ENCODE data around the gene RAPGEF5.

Gene RAPGEF5

GRCh38 chr7:22152690-22153089 lies 204.3 kb downstream of the RAPGEF5 start:
- Histone ChIP-seq H3K4me1 (ENCODE audit: control insufficient read depth, insufficient read depth, low read length) (peaks cover 15% of the 10 kb centered on the region), H3K4me3 (ENCODE audit: low read depth, low read length) (no peak overlapping the region), H3K9me3 (ENCODE audit: control insufficient read depth, insufficient read depth, low read length) (no peaks in the 10 kb centered on the region), H3K36me3 (ENCODE audit: control insufficient read depth, insufficient read depth, low read length) (no peaks in the 10 kb centered on the region), H3K27me3 (ENCODE audit: control insufficient read depth, insufficient read depth, low read length) (no peaks in the 10 kb centered on the region), H3K9ac (ENCODE audit: low read depth, low read length) (no peak overlapping the region)

GRCh38 chr7:22151901-22152300 lies 205.1 kb downstream of the RAPGEF5 start:
- no peak overlapping the region for H3K4me3 ChIP-seq (ENCODE audit: low read depth, low read length)
- H3K36me3 ChIP-seq (ENCODE audit: control insufficient read depth, insufficient read depth, low read length), result no peaks in the 10 kb centered on the region
- H3K9me3 ChIP-seq (ENCODE audit: control insufficient read depth, insufficient read depth, low read length), result no peaks in the 10 kb centered on the region
- H3K27me3 ChIP-seq (ENCODE audit: control insufficient read depth, insufficient read depth, low read length), result no peaks in the 10 kb centered on the region
- H3K9ac ChIP-seq (ENCODE audit: low read depth, low read length), result no peak overlapping the region
- peaks cover 15% of the 10 kb centered on the region for H3K4me1 ChIP-seq (ENCODE audit: control insufficient read depth, insufficient read depth, low read length)

GRCh38 chr7:22150221-22150620 lies 206.7 kb downstream of the RAPGEF5 start:
- peaks cover 15% of the 10 kb centered on the region for H3K4me1 ChIP-seq (ENCODE audit: control insufficient read depth, insufficient read depth, low read length)
- H3K4me3 ChIP-seq (ENCODE audit: low read depth, low read length), result no peak overlapping the region
- H3K9me3 ChIP-seq (ENCODE audit: control insufficient read depth, insufficient read depth, low read length), result no peaks in the 10 kb centered on the region
- H3K9ac ChIP-seq (ENCODE audit: low read depth, low read length), result no peak overlapping the region
- H3K36me3 ChIP-seq (ENCODE audit: control insufficient read depth, insufficient read depth, low read length), result no peaks in the 10 kb centered on the region
- H3K27me3 ChIP-seq (ENCODE audit: control insufficient read depth, insufficient read depth, low read length), result no peaks in the 10 kb centered on the region

- no peaks in the 10 kb centered on the region for H3K9me3 ChIP-seq (ENCODE audit: control insufficient read depth, insufficient read depth, low read length)
- H3K9ac ChIP-seq (ENCODE audit: low read depth, low read length), result no peak overlapping the region
- H3K36me3 ChIP-seq (ENCODE audit: control insufficient read depth, insufficient read depth, low read length), result no peaks in the 10 kb centered on the region
- H3K27me3 ChIP-seq (ENCODE audit: control insufficient read depth, insufficient read depth, low read length), result no peaks in the 10 kb centered on the region
- no peak overlapping the region for H3K4me3 ChIP-seq (ENCODE audit: low read depth, low read length)
- H3K4me1 ChIP-seq (ENCODE audit: control insufficient read depth, insufficient read depth, low read length), result peaks cover 2% of the 10 kb centered on the region
Observed at GRCh38 chr7:22147868-22148267, 209.1 kb downstream of the RAPGEF5 start.

- peaks cover 2% of the 10 kb centered on the region for H3K4me1 ChIP-seq (ENCODE audit: control insufficient read depth, insufficient read depth, low read length)
- no peak overlapping the region for H3K9ac ChIP-seq (ENCODE audit: low read depth, low read length)
- no peak overlapping the region for H3K4me3 ChIP-seq (ENCODE audit: low read depth, low read length)
- no peaks in the 10 kb centered on the region for H3K9me3 ChIP-seq (ENCODE audit: control insufficient read depth, insufficient read depth, low read length)
- H3K27me3 ChIP-seq (ENCODE audit: control insufficient read depth, insufficient read depth, low read length), result no peaks in the 10 kb centered on the region
- no peaks in the 10 kb centered on the region for H3K36me3 ChIP-seq (ENCODE audit: control insufficient read depth, insufficient read depth, low read length)
Observed at GRCh38 chr7:22146961-22147512, 209.9 kb downstream of the RAPGEF5 start.

GRCh38 chr7:22144950-22145349 lies 212.0 kb downstream of the RAPGEF5 start:
- no peaks in the 10 kb centered on the region for H3K36me3 ChIP-seq (ENCODE audit: control insufficient read depth, insufficient read depth, low read length)
- H3K4me3 ChIP-seq (ENCODE audit: low read depth, low read length), result no peak overlapping the region
- H3K27me3 ChIP-seq (ENCODE audit: control insufficient read depth, insufficient read depth, low read length), result no peaks in the 10 kb centered on the region
- H3K4me1 ChIP-seq (ENCODE audit: control insufficient read depth, insufficient read depth, low read length), result peaks cover 7% of the 10 kb centered on the region
- no peak overlapping the region for H3K9ac ChIP-seq (ENCODE audit: low read depth, low read length)
- no peaks in the 10 kb centered on the region for H3K9me3 ChIP-seq (ENCODE audit: control insufficient read depth, insufficient read depth, low read length)

- Histone ChIP-seq H3K36me3 (ENCODE audit: control insufficient read depth, insufficient read depth, low read length) (no peaks in the 10 kb centered on the region), H3K4me1 (ENCODE audit: control insufficient read depth, insufficient read depth, low read length) (peaks cover 7% of the 10 kb centered on the region), H3K27me3 (ENCODE audit: control insufficient read depth, insufficient read depth, low read length) (no peaks in the 10 kb centered on the region), H3K9ac (ENCODE audit: low read depth, low read length) (no peak overlapping the region), H3K9me3 (ENCODE audit: control insufficient read depth, insufficient read depth, low read length) (no peaks in the 10 kb centered on the region), H3K4me3 (ENCODE audit: low read depth, low read length) (no peak overlapping the region)
Observed at GRCh38 chr7:22143491-22143890, 213.5 kb downstream of the RAPGEF5 start.

- H3K9me3 ChIP-seq (ENCODE audit: control insufficient read depth, insufficient read depth, low read length), result no peaks in the 10 kb centered on the region
- no peaks in the 10 kb centered on the region for H3K27me3 ChIP-seq (ENCODE audit: control insufficient read depth, insufficient read depth, low read length)
- peaks cover 7% of the 10 kb centered on the region for H3K4me1 ChIP-seq (ENCODE audit: control insufficient read depth, insufficient read depth, low read length)
- H3K36me3 ChIP-seq (ENCODE audit: control insufficient read depth, insufficient read depth, low read length), result no peaks in the 10 kb centered on the region
- H3K4me3 ChIP-seq (ENCODE audit: low read depth, low read length), result no peak overlapping the region
- H3K9ac ChIP-seq (ENCODE audit: low read depth, low read length), result no peak overlapping the region
Observed at GRCh38 chr7:22142572-22142971, 214.4 kb downstream of the RAPGEF5 start.

GRCh38 chr7:22141355-22141754 lies 215.6 kb downstream of the RAPGEF5 start:
- Histone ChIP-seq H3K9me3 (ENCODE audit: control insufficient read depth, insufficient read depth, low read length) (no peaks in the 10 kb centered on the region), H3K27me3 (ENCODE audit: control insufficient read depth, insufficient read depth, low read length) (no peaks in the 10 kb centered on the region), H3K4me1 (ENCODE audit: control insufficient read depth, insufficient read depth, low read length) (peaks cover 7% of the 10 kb centered on the region), H3K36me3 (ENCODE audit: control insufficient read depth, insufficient read depth, low read length) (no peaks in the 10 kb centered on the region), H3K9ac (ENCODE audit: low read depth, low read length) (no peak overlapping the region), H3K4me3 (ENCODE audit: low read depth, low read length) (no peak overlapping the region)

- H3K9me3 ChIP-seq (ENCODE audit: control insufficient read depth, insufficient read depth, low read length), result no peaks in the 10 kb centered on the region
- no peaks in the 10 kb centered on the region for H3K36me3 ChIP-seq (ENCODE audit: control insufficient read depth, insufficient read depth, low read length)
- H3K27me3 ChIP-seq (ENCODE audit: control insufficient read depth, insufficient read depth, low read length), result no peaks in the 10 kb centered on the region
- H3K4me1 ChIP-seq (ENCODE audit: control insufficient read depth, insufficient read depth, low read length), result peaks cover 7% of the 10 kb centered on the region
- H3K9ac ChIP-seq (ENCODE audit: low read depth, low read length), result no peak overlapping the region
- H3K4me3 ChIP-seq (ENCODE audit: low read depth, low read length), result no peak overlapping the region
Observed at GRCh38 chr7:22140578-22140977, 216.4 kb downstream of the RAPGEF5 start.

GRCh38 chr7:22138886-22139285 lies 218.1 kb downstream of the RAPGEF5 start:
- peaks cover 7% of the 10 kb centered on the region for H3K4me1 ChIP-seq (ENCODE audit: control insufficient read depth, insufficient read depth, low read length)
- H3K36me3 ChIP-seq (ENCODE audit: control insufficient read depth, insufficient read depth, low read length), result no peaks in the 10 kb centered on the region
- no peaks in the 10 kb centered on the region for H3K27me3 ChIP-seq (ENCODE audit: control insufficient read depth, insufficient read depth, low read length)
- no peaks in the 10 kb centered on the region for H3K9me3 ChIP-seq (ENCODE audit: control insufficient read depth, insufficient read depth, low read length)
- H3K9ac ChIP-seq (ENCODE audit: low read depth, low read length), result no peak overlapping the region
- no peak overlapping the region for H3K4me3 ChIP-seq (ENCODE audit: low read depth, low read length)

- no peak overlapping the region for H3K9ac ChIP-seq (ENCODE audit: low read depth, low read length)
- no peaks in the 10 kb centered on the region for H3K27me3 ChIP-seq (ENCODE audit: control insufficient read depth, insufficient read depth, low read length)
- H3K9me3 ChIP-seq (ENCODE audit: control insufficient read depth, insufficient read depth, low read length), result no peaks in the 10 kb centered on the region
- H3K36me3 ChIP-seq (ENCODE audit: control insufficient read depth, insufficient read depth, low read length), result no peaks in the 10 kb centered on the region
- H3K4me1 ChIP-seq (ENCODE audit: control insufficient read depth, insufficient read depth, low read length), result peaks cover 5% of the 10 kb centered on the region
- H3K4me3 ChIP-seq (ENCODE audit: low read depth, low read length), result no peak overlapping the region
Observed at GRCh38 chr7:22138106-22138505, 218.8 kb downstream of the RAPGEF5 start.

All from iPS-15b (cell line).